GM21367 (cell line): ENCODE measurements around the gene ENPP6.

Experiments used
- ATAC-seq: cut with Tn5 transposase; IDR thresholded peaks from one replicate; pipeline ENCODE4 v1.9.1; 2021; ENCODE audit not compliant: unreplicated experiment

ENPP6 gene

DNA sequence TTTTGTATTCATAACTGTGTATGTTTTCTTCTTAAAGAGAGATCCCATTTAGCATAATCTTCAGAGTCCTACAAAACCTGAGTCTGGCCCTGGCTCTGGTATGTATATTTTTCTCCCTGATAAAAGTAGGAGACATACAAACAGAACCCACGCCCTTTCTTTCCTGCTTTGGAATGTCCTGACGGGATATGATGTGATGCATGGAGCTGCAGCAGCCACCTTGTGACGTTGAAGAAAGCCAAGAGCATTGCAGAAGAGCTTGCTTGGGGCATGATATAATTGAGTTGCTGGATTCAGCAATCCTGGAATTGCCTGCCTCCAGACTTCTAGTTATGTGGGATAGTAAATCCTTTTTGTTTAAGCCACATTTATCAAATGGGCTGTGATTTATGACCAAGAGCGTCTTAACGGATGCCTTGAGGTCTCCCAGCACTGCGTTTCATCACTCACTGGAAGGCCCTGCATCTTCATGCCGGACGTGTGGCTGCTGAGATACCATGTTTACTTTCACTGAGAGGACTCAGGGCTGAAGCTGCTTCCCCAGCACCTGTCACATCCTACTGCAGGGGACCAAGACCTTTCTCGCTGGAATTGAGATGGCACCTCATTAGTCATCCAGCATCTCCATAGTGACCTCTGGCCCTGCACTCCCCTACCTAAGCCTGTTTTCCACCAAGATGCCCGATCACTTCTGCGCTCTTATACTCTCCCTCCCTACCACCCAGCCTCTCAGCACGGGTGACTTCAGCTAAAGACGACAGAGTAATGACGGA lies 107.0 kb downstream of the ENPP6 start:
- no peak for ATAC-seq

DNA sequence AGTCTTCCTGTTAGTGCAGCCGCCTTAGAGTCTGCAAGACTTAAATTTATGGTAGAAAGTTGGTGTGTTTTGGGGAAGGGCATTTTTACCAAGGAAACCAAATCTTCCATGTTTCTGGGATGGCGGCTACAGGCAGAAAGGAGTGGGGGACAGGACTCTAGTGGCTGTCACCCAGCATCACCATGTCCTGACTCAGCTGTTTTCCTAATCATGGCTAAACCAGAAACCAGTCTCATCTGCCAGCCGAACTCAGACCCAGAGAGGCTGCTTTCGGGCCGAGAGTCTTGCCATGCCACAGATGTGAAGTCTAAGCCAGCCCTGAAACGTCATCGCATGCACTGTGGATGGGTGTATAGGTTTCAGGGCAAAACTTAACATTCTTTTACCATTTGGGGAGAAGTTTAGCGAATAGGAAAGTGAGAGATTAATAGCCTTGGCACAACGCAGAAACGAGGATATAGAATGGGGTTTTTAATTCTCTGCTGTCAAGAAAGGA lies 109.6 kb downstream of the ENPP6 start:
- ATAC-seq: no peak

DNA sequence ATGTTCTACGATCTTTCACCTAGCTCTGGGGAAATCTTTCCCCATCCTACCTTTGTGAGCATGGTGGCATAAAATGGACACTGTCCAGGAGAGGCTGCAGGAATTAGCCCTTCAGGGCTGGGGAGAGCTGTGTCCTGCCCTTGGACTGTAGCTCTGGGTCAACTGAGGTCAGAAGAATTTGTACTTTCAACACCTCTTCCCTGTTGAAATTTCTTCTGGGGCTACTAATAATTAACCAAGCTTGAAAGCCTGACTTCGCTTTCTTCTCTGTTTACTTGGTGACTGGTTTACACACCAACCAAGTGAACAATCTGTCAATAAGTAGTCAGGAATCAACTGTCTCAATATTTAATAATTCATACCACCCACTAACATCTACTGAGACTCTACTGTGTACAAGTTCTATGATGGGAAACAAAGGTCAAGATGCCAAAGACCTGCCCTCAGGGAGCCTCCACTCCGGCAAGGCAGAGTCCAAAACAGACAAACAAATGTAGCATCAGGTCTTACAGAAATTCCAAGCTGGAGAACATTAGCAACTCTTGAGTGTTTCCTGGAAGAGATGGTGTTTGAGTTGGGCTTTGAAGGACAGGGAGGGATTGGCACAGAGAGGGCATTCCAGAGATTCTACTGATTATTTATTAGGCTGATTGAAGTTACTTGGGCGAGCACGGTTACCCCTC lies 113.1 kb downstream of the ENPP6 start:
- ATAC-seq: no peak

DNA sequence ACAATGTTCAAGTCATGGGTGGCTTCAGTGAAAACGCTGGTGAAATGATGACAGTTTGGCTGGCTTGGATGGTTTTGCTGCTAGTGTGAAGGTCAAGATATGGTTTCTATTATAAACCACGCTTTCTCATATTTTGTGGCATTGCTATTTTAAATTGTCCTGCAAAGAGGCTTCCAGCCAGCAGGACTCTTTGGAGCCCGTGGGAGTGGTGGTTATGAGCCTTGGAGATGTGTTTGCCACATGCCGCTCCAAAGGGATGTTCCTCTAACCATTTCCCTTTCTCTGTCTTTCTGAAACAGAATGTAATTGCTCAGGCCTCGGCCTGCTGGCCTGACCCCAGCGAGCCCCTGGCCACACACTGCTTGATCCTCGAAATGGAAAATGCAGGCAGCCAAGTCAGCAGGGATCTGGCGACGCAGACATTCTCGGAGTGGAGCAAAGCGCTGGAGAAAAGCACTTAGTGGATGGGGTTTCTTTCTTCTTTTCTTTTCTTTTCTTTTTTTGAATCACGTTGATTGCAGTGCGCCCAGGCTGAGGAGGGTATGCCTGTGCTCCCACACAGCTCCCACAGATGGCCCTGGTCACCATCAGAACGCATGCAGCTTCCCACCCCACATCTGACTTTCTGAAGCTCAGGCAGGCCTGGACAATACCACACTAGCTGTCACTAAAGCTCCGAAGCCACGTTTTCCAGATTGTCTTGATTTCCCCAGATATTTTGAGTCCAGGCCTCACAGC lies 114.0 kb downstream of the ENPP6 start:
- ATAC-seq: no peak

DNA sequence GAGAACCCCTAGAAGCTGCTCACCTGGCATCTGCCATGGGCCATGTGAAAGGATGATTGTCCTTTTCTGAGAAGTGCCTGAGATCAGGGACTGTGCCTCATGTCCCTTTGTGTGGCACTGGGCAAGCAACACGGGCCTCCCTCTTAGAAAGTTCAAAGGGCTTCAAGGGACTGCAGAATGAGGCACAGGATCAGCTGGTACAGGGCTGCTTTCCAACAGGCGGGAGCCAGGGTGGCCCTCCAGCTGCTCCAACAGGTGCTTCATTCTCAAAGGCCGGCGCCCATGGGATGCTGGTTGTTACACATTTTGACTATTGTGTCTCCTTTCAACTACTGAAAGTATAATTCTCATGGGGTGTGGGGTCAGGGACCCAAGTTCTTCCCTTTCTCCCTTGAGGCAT lies 114.7 kb downstream of the ENPP6 start:
- ATAC-seq: no peak

DNA sequence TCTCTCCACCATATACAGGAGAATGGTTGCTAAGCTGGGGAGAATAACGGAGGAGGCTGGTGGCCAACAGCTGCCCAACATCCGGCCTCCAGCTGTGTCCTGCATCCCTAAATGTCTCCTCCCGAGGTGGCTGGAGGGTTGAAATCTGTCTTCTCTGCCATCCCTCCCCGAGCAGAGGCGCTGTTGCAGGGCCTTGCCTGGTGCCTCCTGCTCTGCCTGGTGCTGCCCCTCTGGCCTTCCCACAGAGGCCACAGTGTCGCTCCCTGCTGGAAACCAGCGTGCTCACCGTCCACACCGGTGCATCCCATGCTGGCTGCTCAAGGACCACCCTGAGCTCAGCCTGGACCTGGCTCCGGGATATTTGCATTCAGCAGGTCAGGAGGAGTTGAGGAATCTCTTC lies 115.2 kb downstream of the ENPP6 start:
- ATAC-seq: no peak

DNA sequence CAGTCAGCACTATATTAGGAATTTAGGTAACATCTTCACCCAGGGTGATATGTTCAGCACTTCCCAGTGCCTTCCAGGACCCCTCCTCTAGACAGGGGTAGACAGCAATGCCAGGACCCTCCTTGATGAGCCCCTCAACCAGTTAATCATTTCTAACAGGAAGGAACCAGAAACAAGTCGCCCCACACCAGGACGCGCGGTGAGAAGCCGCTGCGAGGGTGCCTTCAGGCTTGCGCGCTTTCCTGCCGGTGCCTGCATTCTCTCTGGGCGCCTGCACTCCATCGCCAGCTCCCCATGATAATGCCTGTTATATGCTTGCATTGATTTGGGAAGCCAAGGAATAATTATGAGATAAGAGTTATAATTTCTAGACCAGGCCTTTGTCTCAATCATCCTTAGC lies 116.0 kb downstream of the ENPP6 start:
- no peak for ATAC-seq

DNA sequence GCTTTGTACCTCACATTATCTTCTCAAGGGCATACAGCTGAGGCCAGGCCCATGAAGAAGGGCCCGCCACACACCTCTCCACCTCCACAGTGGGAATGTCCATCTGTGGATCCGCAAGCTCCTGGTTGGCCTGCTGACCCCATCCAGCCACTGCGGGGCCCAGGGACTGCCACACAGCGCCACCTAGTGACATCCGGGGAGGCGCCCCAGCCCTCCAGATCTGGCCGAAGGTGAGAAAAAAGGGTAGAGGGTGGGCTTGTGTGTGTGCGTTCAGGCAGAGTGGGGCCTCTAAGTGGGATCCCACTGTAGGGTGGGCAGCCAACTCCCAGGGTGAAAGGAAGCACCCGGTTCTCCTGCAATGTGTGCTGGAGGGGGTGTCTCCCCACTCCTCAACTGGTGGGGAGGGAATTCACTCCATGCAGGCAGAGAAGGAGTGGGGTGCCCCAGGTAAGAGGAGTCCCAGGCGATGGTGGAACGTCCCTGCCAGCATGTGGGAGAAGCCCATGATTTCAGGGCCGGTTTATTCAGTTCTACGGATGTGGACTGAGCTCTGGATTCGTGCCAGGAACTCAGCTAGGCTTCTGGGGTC lies 117.3 kb downstream of the ENPP6 start:
- ATAC-seq: peak; percentile 71

DNA sequence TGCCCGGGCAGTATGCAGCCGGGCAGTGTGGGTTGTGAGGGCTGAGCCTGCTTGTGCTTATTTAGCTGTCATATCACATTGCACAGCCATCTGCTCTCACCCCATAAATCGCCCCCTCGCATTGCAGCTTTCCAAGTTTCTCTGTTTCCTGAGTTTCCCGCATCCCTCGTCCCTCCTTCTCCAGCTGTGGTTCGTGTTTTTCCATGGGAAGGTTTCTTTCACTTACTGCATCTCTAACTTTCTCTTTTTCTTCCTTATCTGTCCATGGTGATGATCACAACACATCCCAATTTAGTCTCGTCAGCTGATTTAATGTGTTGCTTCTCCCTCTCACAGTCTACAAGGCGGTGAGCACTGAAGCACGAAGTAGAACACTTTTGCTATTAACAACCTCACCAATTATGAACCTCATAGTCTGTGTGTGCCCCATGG lies 118.1 kb downstream of the ENPP6 start:
- ATAC-seq: no peak

DNA sequence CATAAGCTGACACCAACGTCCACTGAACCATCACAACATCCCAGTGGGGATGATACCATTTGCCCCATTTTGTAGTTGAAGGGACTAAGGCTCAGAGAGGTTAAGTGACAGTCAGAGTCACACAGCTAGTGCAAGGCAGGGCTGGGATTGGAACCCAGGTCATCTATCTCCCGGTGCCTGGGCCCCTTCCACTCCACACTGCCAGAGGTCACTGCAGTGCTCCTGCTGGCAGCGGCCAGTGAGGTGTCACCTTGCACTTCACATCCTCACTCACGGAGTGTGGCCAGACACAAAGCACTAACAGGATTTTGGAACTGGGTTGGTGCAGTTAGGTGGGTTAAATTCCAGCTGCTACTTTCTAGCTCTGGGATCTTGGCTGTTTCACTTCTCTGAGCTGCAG lies 118.7 kb downstream of the ENPP6 start:
- ATAC-seq: no peak

DNA sequence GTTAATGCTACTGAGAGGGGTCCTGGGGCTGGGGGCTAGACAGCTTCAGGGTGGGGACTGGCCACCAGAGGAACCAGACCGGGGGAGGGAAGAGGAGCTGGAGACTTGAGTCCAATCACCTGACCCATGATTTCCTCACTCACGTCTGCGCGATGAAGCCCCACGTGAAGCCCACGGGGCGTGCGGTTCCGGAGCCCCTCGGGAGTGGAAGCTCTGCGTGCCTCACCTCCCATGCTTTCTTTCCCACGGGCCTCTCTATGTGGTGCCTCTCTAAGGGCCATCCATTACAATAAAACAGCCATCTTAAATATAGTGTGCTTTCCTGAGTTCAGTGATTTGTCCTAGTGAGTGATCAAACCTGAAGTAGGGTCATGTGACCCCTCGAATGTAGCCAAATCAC lies 119.9 kb downstream of the ENPP6 start:
- ATAC-seq: no peak

DNA sequence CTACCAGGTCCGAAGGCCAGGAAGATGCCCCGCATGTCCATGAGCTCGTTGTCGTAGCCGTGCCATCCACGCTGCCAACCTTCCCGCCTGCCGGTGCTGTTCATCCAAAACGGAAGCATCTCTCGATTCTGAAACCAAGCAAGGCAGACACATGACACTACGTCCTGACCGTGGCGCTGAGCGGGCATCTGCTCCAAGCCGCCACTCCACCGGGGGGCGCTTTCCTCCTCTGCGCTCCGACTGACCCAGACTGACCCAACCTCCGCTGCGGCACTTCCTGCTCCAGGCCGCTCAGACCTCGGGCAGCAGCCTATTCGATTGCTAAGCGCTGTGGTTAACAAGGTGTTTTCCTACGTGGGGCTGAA lies 120.5 kb downstream of the ENPP6 start:
- no peak for ATAC-seq

DNA sequence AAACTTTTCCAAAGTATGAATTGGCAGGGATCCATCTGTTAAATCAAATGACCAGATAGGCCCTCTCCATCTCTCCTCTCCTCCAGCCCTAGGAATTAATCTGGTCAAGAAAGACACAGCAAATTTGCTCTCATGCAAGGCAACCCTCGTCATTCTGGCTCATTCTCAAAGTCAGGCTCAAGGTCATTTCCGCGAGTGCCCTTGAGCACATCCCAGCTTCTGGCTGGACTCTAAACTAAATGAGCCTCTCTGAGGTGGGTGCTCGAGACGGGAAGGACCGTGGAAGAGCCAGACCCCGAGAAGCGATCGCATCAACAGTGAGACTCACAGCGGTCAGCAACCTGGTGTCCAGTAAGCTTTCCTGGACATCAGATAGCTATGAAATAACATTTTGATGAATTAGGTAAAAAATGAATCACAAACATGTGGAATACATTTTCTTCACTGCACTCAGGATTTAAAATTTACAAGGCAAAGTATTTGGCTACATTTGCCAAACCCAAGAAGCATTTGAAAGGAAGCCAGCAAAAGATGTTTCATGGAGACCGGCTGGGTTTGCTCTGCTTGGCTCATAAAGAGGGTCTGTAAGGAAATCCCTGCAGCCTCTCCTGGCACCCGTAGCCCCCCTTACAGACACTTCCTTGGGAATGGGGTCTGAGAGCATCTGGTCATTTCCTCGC lies 121.0 kb downstream of the ENPP6 start:
- no peak for ATAC-seq

DNA sequence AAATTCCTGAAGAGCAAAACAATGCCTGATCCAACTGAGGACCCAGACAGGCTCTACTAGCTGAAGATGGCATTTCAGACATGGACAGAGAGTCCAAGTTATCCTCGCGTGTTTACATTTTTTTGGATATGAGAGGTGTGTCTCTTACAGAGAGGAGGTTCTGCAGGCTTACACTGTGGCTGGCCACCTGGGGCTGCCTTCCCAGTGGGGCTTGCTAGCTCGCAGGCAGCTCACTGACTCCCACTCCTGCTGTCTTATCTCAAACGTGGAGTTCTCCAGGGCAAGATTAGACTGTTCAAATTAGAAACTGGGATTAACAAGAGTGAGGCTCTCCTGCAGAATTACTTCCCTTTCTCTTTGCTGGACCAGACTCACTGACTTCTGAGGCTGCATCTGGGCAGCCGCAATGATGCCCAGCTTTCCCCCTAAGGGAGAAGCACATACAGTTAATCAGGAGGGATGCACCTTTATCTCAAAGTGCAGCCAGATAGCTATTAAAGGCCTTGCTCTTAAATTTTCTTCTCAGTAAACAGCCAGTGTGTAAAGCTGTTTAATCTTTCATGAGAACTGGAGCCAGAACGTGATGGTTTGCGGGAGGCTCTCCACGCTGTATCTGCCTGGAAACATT lies 123.0 kb downstream of the ENPP6 start:
- no peak for ATAC-seq

DNA sequence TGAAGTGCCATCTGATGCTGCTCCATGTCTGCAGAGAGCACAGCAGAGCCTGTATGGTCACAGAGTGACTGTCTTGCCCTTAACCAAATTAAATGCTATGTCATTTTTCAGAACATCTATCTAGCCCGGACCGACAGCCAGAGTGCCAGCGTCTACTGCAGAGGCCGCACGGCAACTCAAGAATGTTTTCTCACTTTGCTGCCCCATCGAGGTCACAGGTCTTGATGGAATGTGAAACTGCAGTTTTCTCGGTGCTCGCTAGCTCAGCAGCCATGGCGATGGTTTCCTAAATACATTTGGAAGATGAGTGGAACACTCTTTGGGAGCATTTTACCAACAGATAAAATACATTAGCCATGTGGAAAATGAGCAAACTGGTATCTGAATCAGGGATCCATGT lies 125.7 kb downstream of the ENPP6 start:
- ATAC-seq: no peak

DNA sequence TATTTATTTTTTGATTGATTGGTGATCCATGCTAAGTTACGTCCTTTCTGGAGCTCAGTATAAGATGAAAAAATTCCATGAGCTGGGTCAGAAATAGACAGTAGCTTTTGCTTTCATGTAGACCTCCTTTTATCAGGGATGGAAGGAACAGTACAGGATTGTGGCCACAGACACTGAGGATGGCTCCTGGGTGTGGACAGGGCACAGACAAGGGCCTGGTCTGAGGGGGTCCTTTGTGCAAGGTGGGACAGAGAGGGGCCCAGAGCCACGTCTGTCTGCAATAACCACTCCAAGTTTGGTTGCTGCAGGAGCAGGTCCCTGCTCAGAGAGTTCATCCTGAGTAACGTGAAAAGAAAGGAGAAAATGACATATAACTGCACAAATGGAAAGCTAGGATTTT lies 127.1 kb downstream of the ENPP6 start:
- no peak for ATAC-seq

DNA sequence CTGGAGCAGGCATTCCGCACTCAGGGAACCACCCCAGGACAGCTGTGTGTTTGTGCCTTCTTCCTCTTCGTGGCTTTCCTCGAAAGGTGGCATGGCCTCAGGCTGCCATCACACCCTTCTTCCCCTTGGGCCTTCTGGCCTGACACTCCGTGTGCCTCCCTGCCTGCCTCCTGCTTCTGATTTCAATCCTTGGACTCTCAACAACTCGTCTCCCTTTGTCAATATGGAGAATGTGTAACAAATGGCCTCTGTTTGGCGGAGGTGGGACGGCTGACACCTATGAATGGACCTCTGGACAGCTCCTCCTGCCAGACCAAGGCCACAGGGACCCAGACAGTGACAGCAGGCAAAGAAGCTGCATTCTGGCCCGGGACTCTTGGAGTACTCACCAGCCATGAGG lies 137.0 kb downstream of the ENPP6 start:
- ATAC-seq: no peak

DNA sequence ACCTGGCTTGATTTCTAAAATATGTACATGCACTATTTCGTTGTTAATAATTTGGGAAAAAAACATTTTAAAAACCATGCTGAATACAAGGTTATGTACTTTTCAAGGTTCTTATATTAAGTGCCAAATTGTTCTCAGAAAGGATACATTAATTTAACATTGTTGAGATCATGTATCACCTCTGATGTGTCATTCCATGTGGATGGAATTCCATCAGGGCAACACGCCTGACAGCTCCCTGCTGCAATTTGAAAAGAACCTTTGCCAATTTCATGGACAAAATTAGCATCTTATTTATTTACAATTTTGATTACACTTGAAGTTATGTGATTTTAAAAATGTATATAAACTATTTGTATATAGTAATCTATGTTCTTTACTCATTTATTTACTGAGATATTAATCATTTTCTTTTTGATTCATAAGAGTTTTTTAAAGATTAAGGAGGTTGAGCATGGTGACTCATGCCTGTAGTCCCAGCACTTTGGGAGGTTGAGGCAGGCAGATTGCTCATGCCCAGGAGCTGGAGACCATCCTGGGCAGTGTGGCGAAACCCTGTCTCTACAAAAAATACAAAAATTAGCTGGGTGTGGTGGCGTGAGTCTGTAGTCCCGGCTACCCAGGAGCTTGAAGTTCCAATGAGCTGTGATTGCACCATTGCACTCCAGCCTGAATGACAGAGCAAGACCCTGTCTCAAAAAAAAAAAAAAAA lies 142.8 kb downstream of the ENPP6 start:
- no peak for ATAC-seq

DNA sequence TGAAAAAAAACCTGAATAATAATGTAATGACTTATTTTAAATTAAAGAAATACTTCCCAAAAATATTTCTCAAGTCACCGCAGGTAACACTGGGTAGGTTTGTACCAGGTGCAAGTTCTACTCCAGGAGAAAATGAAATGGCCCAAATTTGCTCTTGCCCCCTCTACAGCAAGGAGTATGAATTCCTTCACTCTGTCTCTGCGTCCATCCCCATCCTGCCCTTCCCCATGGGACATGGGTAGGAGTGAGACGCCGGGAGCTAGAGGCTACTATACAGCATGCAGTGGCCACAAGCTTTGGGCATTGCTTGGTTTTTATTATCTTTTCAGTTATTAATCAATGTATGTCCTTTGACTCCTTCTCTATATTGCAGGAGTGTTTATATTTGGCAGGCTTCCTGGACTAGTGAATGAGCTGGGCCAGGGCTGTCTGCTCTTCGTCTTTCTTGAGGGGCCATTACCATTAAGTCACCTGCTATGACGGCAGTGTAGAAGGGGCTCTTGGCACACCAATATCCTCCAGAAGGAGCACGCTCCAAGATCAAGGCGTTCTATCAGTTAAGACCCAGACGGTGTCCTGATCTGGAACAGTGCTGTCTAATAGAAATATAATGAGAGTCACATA lies 149.6 kb downstream of the ENPP6 start:
- no peak for ATAC-seq
